ENCODE results near the gene TXNRD1.
"Not testable (repeated sequence)": the region's sequence is repeated elsewhere in the genome, so short reads cannot be mapped to it uniquely, and the experiment has no call there.

Gene TXNRD1

DNA sequence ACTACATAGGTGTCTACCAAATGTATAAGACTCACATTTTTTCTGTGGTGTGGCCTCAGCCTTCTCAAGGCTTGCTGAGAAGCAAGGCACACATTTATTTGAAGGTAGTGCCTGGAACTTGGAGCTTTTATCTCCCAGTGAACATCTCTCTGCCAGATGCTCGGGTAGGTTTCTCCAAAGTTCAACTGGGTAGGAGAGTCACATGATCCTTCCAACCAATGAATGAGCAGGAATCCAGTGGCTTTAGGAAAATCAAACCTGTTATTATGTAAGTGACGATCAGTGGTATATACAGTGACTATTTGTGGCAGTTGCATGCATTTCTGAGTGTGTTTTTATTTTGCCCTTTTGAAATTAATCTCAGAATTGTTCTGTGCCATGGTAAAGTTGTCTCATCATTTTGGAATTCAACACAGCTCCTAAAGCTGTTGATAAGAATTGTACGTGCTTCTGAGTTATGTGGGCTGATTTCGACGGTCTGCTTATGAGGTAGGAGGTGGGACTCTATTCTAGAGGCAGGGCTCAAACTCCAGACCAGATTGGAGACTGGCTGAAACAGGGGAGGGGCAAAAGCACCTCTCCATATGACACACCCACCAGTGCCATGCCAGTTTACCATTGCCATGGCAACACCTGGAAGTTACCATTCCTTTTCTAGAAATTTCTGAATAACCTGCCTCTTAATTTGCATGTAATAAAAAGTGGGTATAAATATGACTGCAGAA lies 145.6 kb downstream of the TXNRD1 start:
- DNase-seq (ENCODE audit: low read depth in 2 of 3, low spot score in 2 of 3), result no peak

DNA sequence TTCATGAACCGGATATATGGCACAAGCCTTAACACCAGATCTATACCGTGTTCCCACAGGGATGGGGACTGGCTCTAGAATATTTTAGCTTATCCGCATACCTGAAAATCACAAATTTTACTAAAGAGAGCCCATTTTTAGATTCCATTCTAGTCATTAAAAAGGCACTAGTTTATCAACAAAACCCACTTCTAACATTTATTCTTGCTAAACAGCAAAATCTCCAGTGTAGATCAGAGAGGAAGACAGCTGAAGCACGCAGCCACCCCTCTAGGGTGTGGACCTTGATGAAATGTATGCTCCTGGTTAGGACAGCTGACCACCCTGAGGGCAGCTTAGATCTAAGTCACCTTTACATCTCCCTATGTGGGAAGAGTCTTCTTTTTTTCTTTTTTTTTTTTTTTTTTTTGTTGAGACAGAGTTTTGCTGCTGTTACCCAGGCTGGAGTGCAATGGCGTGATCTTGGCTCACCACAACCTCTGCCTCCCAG lies 150.4 kb downstream of the TXNRD1 start:
- no peak for DNase-seq (ENCODE audit: low read depth in 2 of 3, low spot score in 2 of 3)

DNA sequence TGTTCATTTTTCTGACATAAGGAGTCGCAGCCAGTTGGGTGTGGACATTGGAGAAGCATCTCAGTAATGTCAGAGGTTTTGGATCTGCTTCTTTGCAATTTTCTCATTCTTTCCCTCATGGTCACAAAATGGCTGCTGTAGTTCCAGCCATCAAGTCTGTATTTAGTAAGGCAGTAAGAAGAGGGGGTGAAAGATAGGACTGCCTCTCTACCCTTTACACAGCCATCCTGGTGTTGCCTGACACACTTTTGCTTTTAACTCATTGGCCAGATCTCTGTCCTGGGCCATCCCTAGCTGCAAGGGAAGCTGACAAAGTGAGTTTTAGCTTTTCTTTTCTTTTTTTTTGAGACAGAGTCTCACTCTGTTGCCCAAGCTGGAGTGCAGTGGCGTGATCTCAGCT lies 154.1 kb downstream of the TXNRD1 start:
- no peak for DNase-seq (ENCODE audit: low read depth in 2 of 3, low spot score in 2 of 3)

DNA sequence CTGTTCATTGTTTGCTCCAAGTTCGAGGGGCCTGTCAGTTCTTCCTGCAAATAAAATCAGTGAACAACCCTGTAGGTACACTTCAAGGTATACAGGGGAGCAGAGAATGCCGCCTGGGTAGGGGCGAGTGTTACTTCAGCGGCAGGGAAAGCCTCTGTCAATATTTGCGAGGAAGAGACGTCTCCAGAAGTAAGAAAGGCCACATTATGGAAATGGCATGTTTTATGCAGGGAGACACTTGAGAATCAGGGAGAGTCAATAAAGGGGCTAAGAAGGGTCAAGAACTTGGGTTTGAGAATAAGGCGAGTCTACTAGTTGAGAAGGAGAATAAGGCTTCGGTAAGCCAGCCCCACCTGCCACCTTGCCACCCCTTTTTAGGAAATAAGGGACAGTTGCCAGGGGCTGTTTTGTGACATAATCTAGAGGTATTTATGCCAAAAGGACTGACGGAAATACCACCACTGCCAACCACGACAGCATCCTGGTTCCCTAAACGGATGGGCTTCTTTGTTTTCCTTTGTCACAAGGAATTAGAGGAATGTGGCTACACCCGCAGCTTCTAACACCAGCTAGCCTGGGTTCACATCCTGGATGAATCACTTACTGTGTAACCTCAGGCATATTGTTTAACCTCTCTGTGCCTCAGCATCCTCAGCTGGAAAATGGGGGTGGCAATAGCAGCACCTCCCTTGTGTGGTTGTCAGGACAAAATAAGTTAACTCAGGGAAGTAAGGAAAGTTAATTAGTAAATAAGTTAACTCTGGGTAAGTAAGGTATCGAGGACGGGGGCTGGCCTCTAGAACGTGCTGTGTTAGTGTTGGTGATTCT lies 155.7 kb downstream of the TXNRD1 start:
- DNase-seq (ENCODE audit: low read depth in 2 of 3, low spot score in 2 of 3), result no peak

DNA sequence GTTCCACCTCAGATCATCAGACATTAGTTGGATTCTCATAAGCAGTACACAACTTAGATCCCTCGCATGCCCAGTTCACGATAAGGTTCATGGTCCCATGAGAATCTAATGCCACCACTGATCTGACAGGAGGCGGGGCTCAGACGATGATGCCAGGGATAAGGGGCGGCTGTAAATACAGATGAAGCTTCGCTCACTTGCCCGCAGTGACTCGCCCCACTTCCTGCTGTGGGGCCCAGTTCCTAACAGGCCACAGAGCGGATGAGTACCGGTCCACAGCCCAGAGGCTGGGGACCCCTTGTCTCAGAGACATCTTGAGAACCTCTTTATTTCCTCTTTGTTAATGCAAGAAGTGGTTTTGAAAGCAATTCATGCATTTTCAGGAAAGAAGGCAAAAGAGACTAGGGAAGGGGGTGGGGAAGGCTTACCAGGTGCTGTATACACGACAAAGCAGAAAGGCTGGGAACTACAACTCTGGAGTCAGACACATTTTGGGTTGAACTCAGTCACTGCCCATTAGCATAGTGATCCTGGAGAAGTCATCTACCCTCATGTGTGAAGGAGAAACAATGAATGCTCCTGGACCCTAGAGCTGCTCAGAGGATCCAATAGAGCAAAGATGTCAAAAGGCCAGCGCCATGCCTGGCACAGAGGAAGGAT lies 156.6 kb downstream of the TXNRD1 start:
- no peak for DNase-seq (ENCODE audit: low read depth in 2 of 3, low spot score in 2 of 3)

DNA sequence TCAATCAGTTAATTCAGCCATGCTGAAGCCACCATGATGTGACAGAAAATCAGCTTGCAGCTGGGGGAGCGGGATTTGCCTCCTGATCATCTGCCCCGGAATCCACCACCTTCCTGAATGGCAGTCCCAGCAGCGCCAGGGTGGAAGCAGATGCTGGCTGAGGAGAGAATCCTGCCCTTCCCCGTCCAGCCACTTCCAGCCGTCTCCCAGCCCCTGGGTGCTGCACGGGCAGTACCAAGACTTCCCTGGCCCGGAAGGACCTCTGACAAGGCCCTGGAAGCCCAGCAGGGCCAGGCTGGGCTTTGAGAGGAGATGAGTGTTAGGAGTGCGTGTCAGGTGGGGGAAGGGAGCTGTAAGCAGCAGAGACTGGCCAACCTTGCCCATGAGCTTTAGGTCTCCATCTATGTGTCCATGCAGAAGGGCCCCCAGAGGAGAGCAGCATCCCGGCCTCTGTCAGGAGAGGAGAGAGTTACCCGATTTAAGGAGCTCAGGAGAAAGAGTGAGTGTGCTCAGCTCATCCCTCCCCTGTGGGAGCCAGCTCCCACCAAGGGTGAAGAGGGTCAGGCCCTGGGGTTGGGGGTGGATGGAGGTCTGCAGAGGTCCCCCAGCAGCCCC lies 157.2 kb downstream of the TXNRD1 start:
- DNase-seq (ENCODE audit: low read depth in 2 of 3, low spot score in 2 of 3), result no peak

DNA sequence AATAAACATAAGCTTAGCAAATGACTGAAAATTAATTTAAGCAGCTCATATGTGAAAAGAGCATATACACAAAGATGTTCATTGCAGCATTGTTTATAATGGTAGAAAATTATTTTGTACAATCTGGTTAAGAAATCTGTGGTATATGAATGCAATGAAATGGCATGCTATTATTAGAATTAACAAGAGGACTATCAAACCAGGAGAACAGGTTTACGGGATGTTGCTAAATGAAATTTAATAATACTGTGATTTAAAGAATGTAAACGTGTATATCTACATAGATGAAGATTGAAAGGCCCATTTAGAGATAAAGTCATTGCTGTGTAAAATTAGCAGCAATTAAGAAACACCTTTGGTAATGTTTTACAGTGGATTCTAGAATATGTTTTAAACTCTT lies 158.5 kb downstream of the TXNRD1 start:
- no peak for DNase-seq (ENCODE audit: low read depth in 2 of 3, low spot score in 2 of 3)

DNA sequence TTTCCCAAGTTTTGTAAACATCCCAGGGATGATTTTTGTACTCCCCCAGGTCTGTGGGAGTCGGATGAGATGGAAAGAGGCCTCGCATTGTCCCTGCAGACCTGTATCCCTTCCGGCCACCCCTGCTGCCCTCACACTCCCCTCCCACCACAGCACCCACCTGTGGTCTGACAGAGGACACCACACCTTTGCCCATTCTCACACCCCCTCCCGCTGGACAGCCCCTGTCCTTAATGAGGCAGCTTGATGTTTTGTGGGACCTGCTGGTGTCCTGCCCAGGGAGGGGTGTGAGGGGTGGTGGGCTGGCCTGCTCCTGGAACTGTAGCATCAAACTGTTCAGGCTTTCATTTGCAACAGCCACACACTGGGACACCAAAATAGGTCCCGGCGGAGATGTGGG lies 159.2 kb downstream of the TXNRD1 start:
- DNase-seq (ENCODE audit: low read depth in 2 of 3, low spot score in 2 of 3), result no peak

DNA sequence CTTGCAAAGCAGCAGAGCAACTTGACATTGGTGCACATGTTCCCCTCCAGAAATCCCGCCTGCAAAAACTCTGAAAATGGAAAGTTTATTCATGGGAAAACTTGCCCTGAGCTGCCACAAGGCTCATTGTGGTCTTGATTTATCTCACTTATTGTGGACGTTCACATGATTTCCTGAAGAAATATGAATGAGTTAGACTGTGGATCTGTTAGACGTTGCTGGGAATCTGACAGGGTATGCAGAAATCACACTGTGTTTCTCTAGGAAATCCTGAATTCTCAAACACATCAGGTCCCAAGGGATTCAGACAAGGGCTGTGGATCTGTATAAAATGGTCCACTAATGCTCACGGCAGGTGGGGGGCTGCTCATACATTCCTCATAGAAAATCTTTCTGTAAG lies 160.2 kb downstream of the TXNRD1 start:
- DNase-seq (ENCODE audit: low read depth in 2 of 3, low spot score in 2 of 3), result no peak

DNA sequence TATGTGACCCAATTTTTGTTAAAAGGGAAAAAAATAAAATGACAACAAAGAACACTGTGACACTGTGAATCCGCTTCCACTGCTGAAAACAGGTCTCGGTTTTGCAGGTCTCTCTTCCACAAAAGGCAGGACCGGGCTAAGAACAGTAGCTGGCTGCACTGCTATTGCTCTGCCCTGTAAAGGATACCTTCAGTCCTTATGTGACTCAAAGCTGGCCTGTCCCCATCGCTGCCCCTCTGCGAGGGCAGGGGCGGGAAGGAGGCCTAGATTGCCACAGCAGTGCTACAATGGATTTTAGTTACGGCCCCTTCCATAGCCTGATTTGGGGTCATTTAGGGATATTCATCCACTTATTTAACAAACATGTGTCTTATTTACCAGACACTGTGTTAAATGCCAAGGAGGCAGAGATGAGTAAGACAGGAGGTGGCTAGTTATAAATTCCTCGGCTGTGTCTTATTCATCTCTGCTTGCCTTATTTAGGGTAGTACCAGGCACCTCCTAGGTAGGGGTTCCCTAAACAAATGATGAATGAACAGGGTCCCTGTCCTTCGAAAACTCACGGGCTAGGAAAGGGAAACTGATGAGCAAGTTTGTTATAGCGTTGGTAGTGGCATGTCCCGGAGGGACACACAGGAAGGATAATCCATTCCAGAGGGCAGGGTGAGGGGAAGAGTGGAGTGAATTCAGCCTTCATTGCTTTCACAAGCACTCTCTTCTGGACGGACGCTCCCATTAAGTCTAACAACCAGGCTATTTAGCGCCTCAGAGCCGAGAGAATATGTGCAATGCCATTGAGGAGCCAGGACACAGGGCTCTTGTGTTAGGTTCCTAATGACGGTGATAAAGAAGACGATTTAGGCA lies 161.3 kb downstream of the TXNRD1 start:
- DNase-seq (ENCODE audit: low read depth in 2 of 3, low spot score in 2 of 3), result no peak

DNA sequence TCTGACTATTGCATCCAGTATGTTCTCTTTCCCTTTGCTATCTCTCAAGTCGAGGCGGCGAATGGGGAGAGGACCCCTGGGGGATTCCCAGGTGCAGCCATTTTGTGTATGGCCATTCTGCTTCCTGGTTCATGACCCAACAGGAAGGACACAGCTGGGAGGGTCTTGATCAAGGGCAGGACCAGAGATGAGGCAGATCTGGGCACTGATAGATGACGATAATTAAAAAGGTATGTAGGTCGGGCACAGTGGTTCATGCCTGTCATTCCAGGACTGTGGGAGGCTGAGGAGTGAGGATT lies 161.9 kb downstream of the TXNRD1 start:
- DNase-seq (ENCODE audit: low read depth in 2 of 3, low spot score in 2 of 3), result no peak

DNA sequence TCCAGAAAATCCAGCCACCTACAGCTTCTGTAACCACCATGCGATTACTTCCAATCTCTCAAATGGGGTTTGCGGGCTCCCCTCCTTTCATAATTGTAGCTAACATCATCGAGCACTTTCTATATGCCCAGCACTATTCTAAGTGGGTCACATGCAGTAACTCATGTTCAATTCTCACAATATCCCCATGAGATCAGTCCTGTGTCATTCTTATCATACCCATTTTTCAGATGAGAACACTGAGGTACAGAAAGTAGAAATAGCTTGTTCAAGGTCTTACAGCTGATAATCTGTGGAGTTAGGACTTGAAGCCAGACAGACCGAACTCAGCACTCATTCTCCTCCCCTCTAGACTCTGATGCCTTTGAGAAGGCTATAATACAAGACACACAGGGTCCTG lies 162.8 kb downstream of the TXNRD1 start:
- DNase-seq (ENCODE audit: low read depth in 2 of 3, low spot score in 2 of 3), result no peak

DNA sequence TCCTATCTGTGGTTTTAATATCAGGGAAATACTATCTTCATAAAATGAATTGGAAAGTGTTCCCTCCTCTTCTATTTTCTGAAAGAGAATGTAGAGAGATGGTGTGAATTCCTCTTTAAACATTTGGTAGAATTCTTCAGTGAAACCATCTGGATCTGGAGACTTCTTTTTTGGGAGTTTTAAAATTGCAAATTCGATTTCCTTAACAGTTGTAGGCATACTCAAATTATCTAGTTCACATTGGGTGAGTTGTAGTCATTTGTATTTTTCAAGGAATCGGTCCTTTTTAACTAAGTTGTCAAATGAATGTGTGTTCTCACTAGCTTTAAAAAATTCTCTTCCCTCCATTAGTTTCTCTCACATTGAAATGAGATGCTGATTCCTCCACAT lies 165.8 kb downstream of the TXNRD1 start:
- no peak for DNase-seq (ENCODE audit: low read depth in 2 of 3, low spot score in 2 of 3)

DNA sequence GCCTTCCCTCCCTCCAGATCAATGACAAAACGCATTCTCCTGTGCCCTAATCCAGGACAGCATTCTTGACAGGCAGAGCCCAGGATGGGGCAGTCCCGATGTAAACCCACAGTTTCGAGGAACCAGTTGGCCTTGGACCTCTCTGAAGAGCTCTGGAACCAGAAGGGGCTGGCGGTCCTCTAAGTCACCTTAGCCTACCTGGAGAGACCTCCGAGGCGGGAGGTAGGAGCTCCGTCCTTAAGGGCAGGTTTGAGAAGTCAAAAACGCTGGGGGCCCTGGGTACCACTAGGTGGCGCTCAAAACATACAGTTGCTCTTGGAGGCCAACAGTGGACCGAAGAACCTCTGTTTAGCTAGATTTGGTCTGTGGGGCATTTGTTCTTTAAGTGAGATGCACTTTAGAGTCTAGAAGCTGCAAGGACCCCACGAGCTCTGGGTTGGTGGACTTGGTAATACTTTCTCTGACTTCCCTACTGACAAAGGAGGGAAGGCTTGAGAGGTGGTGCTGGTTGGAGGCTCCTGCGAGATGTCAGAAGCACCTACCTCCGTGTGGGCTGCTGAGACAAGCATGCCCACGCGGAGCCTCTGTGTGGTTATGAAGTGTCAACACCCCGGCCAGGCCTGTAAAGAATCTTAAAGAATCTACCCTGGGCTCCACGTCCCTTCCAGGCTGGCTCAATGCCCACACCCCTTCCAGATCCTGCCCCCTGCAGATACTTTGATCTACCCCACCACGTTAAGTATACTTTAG lies 166.3 kb downstream of the TXNRD1 start:
- peak; percentile 38 to 77 (median 64) for DNase-seq (ENCODE audit: low read depth in 2 of 3, low spot score in 2 of 3)

DNA sequence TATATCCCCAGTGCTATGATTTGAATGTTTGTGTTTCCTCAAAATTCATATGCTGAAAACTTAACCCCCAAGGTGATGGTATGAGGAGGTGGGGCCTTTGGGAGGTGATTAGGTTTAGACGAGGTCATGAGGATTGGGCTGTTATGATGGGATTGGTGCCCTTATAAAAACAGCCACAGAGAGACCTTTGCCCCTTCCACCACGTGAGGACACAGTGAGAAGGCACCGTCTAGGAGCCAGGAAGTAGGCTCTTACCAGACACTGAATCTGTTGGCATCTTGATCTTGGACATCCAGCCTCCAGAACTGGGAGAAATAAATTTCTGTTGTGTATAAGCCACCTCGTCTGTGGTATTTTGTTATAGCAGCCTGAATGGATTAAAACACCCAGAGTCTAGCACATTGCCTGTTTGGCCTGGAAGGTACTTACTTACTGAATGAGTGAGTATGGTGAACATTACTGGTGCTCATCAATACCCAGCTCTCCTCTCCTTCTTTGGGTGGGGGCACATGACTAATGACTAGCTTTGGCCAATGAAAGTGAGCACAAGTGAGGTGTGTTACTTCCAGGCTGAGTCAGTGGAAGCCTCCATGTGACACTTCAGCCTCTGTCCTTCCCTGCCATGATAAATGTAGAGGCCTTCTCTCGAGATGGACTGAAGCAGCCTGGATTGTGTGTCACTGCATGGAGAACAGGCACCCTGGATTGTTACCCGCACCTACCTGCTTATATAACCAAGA lies 168.7 kb downstream of the TXNRD1 start:
- DNase-seq (ENCODE audit: low read depth in 2 of 3, low spot score in 2 of 3), result no peak

DNA sequence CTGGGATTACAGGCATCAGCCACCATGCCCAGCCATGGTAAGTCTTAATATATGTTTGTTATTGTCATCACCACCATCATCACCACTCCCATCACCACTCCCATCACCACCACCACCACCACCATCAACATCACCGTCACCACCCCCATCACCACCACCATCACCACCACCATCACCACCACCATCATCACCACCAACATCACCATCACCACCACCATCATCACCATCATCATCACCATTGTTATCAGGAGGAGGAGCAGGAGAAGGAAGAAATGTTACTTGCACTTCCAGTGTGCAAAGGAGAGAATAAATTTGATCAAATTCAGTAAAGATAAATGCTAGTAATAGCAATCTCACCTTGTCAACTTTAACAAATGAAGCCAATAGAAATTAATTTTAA lies 169.9 kb downstream of the TXNRD1 start:
- no peak for DNase-seq (ENCODE audit: low read depth in 2 of 3, low spot score in 2 of 3)

DNA sequence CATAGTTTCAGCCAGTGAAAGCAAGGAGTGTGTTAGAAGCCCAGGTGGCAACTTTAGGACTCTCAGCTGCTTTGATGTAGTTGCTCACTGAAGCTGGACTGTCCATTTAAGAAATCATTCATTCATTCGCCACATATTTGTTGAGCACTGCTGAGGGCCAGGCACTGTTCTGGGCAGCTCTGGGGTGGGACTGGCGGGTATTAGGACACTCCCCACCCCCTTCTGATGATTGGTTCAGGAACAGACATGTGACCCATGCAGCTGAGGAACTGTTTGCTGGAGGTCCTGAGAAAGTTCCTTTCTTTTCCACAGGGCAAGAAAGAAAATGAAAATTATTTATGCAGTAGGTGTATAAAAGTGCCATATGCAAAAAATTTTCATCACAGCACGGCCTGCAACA lies 170.9 kb downstream of the TXNRD1 start:
- DNase-seq (ENCODE audit: low read depth in 2 of 3, low spot score in 2 of 3), result no peak

DNA sequence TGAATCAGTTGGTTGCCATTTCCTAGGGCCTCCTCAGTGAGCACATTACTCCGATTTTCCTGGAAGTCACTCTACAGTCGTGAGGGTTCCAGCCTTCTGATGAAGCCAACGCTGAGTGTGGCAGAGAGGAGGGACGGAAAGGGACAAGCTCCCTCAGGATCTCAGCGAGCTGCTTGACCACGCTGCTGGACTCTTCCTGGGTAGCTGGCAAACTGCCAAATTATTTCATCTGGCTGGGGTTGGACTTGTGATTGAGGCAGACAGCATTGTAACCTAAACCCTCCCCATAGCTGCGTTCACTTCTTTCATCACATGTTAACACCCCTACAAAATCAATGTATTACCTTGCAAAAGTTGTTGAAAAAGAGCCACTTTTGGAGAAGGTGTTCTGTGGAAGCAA lies 171.6 kb downstream of the TXNRD1 start:
- DNase-seq (ENCODE audit: low read depth in 2 of 3, low spot score in 2 of 3), result no peak

DNA sequence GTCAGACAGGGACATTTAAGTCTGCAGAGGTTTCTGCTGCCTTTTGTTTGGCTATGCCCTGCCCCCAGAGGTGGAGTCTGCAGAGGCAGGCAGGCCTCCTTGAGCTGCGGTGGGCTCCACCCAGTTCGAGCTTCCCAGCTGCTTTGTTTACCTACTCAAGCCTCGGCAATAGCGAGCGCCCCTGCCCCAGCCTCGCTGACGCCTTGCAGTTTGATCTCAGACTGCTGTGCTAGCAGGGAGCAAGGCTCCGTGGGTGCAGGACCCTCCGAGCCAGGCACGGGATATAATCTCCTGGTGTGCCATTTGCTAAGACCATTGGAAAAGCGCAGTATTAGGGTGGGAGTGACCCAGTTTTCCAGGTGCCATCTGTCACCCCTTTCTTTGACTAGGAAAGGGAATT lies 178.5 kb downstream of the TXNRD1 start:
- not testable (repeated sequence) for DNase-seq (ENCODE audit: low read depth in 2 of 3, low spot score in 2 of 3)

All from activated CD8-positive, alpha-beta memory T cell treated with anti-CD3 and anti-CD28 coated beads for 48 hours (primary cell).